ENCODE results near the gene PPP1R3A. TPM values are rescaled to one million over a fixed set of nuclear protein-coding genes. Genes with fewer than 3 reads are reported as not detected.

PPP1R3A gene
- total RNA-seq, 1 experiment from 2014 or later, result not detected

- no peak overlapping the region for H4K5ac ChIP-seq (ENCODE audit: insufficient read length, low read depth, low read length)
These were observed 35.7 kb downstream of the PPP1R3A start for GRCh38 chr7:113883096-113883495.

More at GRCh38 chr7:113883096-113883495, 35.7 kb downstream of the PPP1R3A start:
- no peak overlapping the region for H3K9ac ChIP-seq (ENCODE audit: extremely low read depth, insufficient read length, low read length)
- no peak overlapping the region for H3K27ac ChIP-seq (ENCODE audit: insufficient read length, low read depth, low read length)
- H3T11ph ChIP-seq (ENCODE audit: low read length), result no peak overlapping the region
- no peak overlapping the region for H2AFZ ChIP-seq (ENCODE audit: low read length)
- no peak for TF ChIP-seq CTCF (conservative IDR thresholded peaks at IDR 0.05)
- no peak overlapping the region for H2BK20ac ChIP-seq (ENCODE audit: low read depth, low read length, poor library complexity, severe bottlenecking)
- H3K4me2 ChIP-seq (ENCODE audit: insufficient read depth, insufficient read length, low read length), result no peak overlapping the region
- no peak overlapping the region for H2BK120ac ChIP-seq (ENCODE audit: low read depth, low read length, poor library complexity, severe bottlenecking)
- no peak overlapping the region for H2BK5ac ChIP-seq (ENCODE audit: insufficient read length, low read length)
- H4K8ac ChIP-seq (replicated peaks; ENCODE audit: insufficient read length, low read depth, low read length), result no peak overlapping the region
- H3K9me3 ChIP-seq (ENCODE audit: control insufficient read depth, low read depth, low read length), result no peaks in the 10 kb centered on the region
- DNase-seq, result no peak
- H3K27me3 Mint-ChIP-seq (ENCODE audit: low read depth), result no peaks in the 10 kb centered on the region
- no peaks in the 10 kb centered on the region for H3K79me2 ChIP-seq (ENCODE audit: insufficient read depth, low read length)
- no peak overlapping the region for H3K18ac ChIP-seq (ENCODE audit: insufficient read length, low read depth, low read length)
- H4K20me1 ChIP-seq (ENCODE audit: control insufficient read depth, insufficient read depth, insufficient read length), result no peaks in the 10 kb centered on the region
- H2BK15ac ChIP-seq (ENCODE audit: low read depth, low read length), result no peak overlapping the region
- no CpG with 5 or more reads among the region's 1 CpG for WGBS (ENCODE audit: extremely low coverage, insufficient read length, low lambda C conversion rate)
- no peaks in the 10 kb centered on the region for H3K23me2 ChIP-seq (ENCODE audit: insufficient read length, low read depth, low read length, poor library complexity, severe bottlenecking)
- H4K91ac ChIP-seq (ENCODE audit: insufficient read length, low read depth, low read length), result no peak overlapping the region
- no peak overlapping the region for H3K4ac ChIP-seq (ENCODE audit: low read depth, low read length)
- no peak overlapping the region for H2AK5ac ChIP-seq (ENCODE audit: insufficient read length, low read length)
- peaks cover 2 to 4% of the 10 kb centered on the region in 2 experiments; a peak in 4 of 5 replicates for H3K9me3 Mint-ChIP-seq
- H3K4me3 Mint-ChIP-seq, result no peak overlapping the region
- peaks cover 0 to 7% (median 2%) of the 10 kb centered on the region in 3 experiments; a peak in 3 of 7 replicates for H3K36me3 Mint-ChIP-seq (ENCODE audit: insufficient read depth in 1 of 3, low read depth in 3 of 3)
- no peak overlapping the region for H3K27ac Mint-ChIP-seq
- no peaks in the 10 kb centered on the region for H3K4me1 ChIP-seq (ENCODE audit: insufficient read depth, low read length)
- H3K23ac ChIP-seq (ENCODE audit: insufficient read length, low read depth, low read length), result no peak overlapping the region
- H3K27me3 ChIP-seq (ENCODE audit: insufficient read depth, low read length), result no peaks in the 10 kb centered on the region
- H3K4me1 Mint-ChIP-seq, result no peaks in the 10 kb centered on the region
- no peak overlapping the region for H2BK12ac ChIP-seq (ENCODE audit: insufficient read length, low read depth, low read length)
- no peaks in the 10 kb centered on the region for H3K79me1 ChIP-seq (ENCODE audit: insufficient read depth, low read depth, low read length, poor library complexity, severe bottlenecking)
- no peak overlapping the region for H3K14ac ChIP-seq (ENCODE audit: insufficient read depth, low read length)
- no peak overlapping the region for H3K56ac ChIP-seq (ENCODE audit: insufficient read length, low read depth, low read length)

Measured in H9 (cell line).